GM15510 (cell line): Measurements from ENCODE around the gene WWOX.

Experiments used
- POLR2A ChIP-seq: IDR thresholded peaks from 3 replicates; pipeline ENCODE4 v1.6.1; 2011; ENCODE audit warnings: borderline replicate concordance; ENCODE audit not compliant: insufficient read length; ENCODE audit errors: extremely low read depth

The WWOX gene

DNA sequence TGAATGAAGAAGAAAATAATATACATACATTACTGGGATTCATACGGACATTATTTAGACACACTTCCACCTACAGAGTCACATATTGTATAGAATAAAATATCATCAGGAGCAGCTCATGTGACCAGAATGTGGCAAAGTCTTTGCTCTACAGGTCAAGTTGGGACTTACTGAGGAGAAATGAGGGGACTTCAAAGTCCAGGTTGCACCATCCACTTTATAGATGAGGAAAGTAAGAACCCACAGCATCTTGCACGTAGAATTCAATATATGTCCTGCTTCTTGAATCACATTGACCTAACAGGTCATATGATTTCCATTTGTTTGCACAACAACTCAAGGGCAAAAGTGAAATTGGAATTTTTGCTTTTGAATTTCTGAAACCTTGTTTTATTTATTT, 524.3 kb downstream of the WWOX start:
- TF ChIP-seq POLR2A: no peak

GRCh38 chr16:78624366-78624765, 524.9 kb downstream of the WWOX start:
- TF ChIP-seq POLR2A: no peak

DNA sequence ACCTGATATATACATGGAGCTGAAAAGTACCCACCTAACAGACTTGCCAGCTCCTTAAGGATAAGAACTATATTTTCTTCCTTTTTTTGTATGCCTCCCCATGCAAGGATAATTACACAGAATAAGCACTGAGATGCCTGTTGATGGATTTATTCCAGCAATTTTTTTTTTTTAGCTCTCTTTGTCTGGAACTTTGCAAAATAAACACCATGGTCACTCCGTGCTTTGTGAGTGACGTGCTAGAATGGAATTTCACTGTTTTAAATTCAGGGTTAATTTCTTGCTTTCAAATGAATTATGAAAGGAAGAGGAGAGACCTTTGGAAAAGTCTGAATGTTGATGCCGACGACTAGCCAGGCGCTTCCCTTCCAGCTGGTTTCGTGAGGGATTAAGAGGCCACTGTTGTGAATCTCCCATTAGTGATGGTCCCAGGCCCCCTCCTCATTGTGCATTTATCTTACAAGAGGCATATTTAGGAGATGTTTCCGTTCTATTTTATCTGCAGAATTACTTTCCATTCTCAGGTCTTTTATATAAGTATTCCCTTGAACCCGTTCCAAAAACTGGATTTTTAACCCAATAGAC, 529.1 kb downstream of the WWOX start:
- no peak for TF ChIP-seq POLR2A

- no peak for TF ChIP-seq POLR2A
Observed at GRCh38 chr16:78629173-78629572, 529.7 kb downstream of the WWOX start.

DNA sequence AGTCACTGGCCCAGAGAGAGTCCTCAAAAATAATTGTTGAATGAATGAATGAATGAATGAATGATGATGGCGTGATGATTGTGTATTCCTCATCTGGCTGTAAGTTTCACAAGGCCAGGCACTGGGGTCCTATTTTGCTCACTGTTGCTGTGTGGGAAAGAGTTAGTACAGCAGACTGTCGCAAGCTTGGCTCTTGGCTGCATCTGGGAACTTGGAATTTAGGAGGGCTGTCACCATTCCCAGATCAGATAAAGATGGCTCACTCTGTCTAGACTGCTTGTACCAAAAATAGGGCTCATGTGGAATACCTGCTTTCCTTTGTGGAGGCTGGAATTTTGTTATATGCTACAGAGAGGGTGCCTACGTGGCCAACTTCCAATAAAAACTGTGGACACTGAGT, 530.6 kb downstream of the WWOX start:
- no peak for TF ChIP-seq POLR2A

GRCh38 chr16:78633551-78633950, 534.1 kb downstream of the WWOX start:
- no peak for TF ChIP-seq POLR2A

GRCh38 chr16:78635807-78636206, 536.4 kb downstream of the WWOX start:
- TF ChIP-seq POLR2A: no peak

DNA sequence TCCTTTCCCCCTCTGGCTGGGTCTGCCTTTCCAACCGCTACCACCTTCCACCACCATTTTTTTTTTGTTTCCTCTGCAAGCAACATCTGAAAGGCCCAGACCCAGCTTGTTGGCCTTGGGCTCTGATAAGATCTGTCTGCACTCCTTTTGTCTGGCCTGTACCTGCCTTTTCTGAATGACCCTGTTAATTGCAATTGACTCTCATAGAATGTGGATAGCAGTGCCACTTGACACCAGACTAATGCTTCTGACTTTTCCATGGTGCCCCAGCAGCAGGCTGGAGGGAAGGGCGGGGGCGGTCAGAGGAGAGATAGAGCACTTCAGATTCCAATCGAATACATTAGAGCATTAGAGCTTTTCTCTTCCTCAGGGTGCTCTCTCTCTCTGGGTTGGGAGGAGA, 538.9 kb downstream of the WWOX start:
- no peak for TF ChIP-seq POLR2A

GRCh38 chr16:78639775-78640174, 540.3 kb downstream of the WWOX start:
- no peak for TF ChIP-seq POLR2A

DNA sequence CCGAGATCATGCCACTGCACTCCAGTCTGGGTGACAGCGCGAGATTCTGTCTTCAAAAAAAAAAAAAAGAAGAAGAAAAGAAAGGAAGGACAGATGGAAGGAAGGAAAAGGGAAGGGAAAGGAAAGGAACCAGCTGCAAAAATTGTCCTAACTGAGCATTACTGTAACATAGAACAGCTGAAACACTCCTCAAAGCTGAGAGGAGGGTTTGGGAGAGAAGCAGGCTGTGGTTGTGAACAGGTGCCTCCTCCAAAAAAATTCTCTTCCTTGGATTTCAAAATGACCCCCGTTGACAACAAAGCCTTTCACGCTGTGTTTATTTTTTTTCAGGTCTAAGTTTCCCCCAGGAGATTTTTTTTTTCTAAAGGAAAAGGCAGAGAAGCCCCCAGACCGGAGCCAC, 541.4 kb downstream of the WWOX start:
- TF ChIP-seq POLR2A: no peak

GRCh38 chr16:78641433-78641832, 542.0 kb downstream of the WWOX start:
- no peak for TF ChIP-seq POLR2A

DNA sequence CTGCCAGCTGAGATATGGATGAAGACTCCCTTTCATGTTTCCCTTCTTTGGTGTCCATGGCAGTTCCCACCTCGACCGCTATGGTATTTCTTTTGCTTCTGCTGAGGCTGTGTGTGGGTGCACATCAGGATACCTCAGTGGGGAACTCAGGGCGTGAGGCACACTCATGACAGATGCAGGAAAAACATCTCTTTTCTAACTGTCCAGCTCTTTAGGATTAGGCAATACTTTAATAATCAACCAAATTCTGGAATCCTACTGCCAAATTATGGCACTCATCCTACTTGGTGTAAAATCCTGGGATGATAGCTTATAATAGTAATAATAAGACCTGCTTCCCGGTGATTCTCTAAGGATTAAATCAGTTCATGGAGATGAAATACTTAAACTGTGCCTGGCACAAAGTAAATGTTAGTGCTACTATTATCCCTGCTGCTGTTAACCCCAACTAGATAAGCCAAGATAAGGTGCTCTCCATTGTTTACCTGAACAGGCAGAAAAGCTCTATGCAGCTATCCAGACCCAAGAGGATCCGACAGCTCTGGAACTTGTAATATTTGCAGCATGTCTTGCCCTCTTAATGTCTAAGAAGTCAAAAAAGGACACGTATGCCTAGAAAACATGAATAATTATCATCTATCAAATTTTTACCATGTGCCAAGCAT, 543.3 kb downstream of the WWOX start:
- no peak for TF ChIP-seq POLR2A

GRCh38 chr16:78645657-78646056, 546.2 kb downstream of the WWOX start:
- TF ChIP-seq POLR2A: no peak

DNA sequence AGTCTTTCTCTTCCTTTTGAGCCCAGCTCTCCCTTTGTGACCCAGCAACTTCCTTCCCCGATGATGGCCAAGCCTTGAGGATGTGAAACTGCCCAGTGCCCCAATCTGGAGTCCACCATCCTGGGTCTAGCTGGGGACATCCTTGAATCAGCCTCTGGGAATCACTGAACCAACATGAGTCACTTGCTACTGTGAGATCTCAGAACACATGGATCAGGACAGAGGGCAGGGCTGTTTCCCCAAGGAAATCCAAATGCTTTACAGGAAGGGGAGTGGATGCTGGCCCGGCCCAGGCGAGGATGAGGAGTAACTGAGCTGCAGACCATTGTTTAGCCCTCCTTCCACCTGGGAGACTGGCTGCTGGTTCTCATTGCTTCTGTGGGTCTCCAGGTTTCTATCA, 547.6 kb downstream of the WWOX start:
- TF ChIP-seq POLR2A: no peak

GRCh38 chr16:78647491-78647890, 548.0 kb downstream of the WWOX start:
- no peak for TF ChIP-seq POLR2A

GRCh38 chr16:78648517-78648916, 549.1 kb downstream of the WWOX start:
- no peak for TF ChIP-seq POLR2A
